ENCODE results near the gene HHATL. TPM values are rescaled to one million over a fixed set of nuclear protein-coding genes. Genes with fewer than 3 reads are reported as not detected.

HHATL gene
- total RNA-seq, 1 experiment from 2014 or later: not detected

DNA sequence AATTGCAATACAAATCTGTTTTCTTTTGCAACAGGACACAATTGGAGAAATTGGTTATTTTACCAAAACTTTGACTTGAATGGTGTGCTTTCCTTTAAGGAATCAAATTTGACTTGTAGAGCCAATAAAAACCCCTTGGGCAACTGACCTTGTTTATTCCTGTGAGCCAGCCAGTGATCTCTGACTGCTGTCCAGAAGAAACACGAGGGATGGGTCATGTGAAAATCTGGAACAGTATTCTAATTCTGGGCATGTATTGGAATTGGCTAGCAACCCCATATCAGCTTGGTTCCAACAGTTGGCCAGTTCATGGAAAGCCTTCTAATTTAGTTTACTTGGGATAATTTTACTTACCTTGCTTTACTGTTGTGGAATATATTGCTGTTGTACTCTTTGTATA, 19.1 kb upstream of the HHATL start:
- H3K4me1 ChIP-seq: no peaks in the 10 kb centered on the region
- no peaks in the 10 kb centered on the region for H3K27me3 ChIP-seq (replicated peaks; ENCODE audit: control insufficient read depth, insufficient read depth, low read length)
- no peak for DNase-seq
- H3K9me3 Mint-ChIP-seq (ENCODE audit: unreplicated experiment): no peaks in the 10 kb centered on the region
- no peaks in the 10 kb centered on the region for H3K36me3 ChIP-seq (ENCODE audit: control insufficient read depth, insufficient read depth, low read length)
- H3K27ac Mint-ChIP-seq (ENCODE audit: unreplicated experiment): no peak overlapping the region
- ChIA-PET CTCF (no interaction called here), POLR2A (no interaction called here)
- intact Hi-C loops (cut with micrococcal nuclease; ENCODE audit: unreplicated experiment): no loop called here
- H3K27me3 Mint-ChIP-seq (ENCODE audit: insufficient read depth, unreplicated experiment): peaks cover 4% of the 10 kb centered on the region
- BruUV-seq (replicated peaks): no TSS peak
- TF ChIP-seq, protein P1, sequence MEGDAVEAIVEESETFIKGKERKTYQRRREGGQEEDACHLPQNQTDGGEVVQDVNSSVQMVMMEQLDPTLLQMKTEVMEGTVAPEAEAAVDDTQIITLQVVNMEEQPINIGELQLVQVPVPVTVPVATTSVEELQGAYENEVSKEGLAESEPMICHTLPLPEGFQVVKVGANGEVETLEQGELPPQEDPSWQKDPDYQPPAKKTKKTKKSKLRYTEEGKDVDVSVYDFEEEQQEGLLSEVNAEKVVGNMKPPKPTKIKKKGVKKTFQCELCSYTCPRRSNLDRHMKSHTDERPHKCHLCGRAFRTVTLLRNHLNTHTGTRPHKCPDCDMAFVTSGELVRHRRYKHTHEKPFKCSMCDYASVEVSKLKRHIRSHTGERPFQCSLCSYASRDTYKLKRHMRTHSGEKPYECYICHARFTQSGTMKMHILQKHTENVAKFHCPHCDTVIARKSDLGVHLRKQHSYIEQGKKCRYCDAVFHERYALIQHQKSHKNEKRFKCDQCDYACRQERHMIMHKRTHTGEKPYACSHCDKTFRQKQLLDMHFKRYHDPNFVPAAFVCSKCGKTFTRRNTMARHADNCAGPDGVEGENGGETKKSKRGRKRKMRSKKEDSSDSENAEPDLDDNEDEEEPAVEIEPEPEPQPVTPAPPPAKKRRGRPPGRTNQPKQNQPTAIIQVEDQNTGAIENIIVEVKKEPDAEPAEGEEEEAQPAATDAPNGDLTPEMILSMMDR (IDR thresholded peaks at IDR 0.05; ENCODE audit: insufficient read depth in 1 of 2, low read depth in 1 of 2, low read length in 1 of 2, severe bottlenecking in 1 of 2, unreplicated experiment in 1 of 2): no peak
- H3K36me3 Mint-ChIP-seq (ENCODE audit: insufficient read depth, unreplicated experiment): no peaks in the 10 kb centered on the region
- no peak overlapping the region for H3K4me3 Mint-ChIP-seq (ENCODE audit: unreplicated experiment)
- no peak overlapping the region for H3K4me3 ChIP-seq (ENCODE audit: low read depth, low read length)
- no peaks in the 10 kb centered on the region for H3K9me3 ChIP-seq
- H3K4me1 Mint-ChIP-seq (ENCODE audit: low read depth, unreplicated experiment): no peaks in the 10 kb centered on the region

- no peaks in the 10 kb centered on the region for H3K4me1 Mint-ChIP-seq (ENCODE audit: low read depth, unreplicated experiment)
- BruUV-seq (replicated peaks): no TSS peak
- H3K9me3 Mint-ChIP-seq (ENCODE audit: unreplicated experiment): no peaks in the 10 kb centered on the region
- Histone ChIP-seq H3K36me3 (ENCODE audit: control insufficient read depth, insufficient read depth, low read length) (no peaks in the 10 kb centered on the region), H3K4me3 (ENCODE audit: low read depth, low read length) (no peak overlapping the region), H3K9me3 (no peaks in the 10 kb centered on the region), H3K27me3 (replicated peaks; ENCODE audit: control insufficient read depth, insufficient read depth, low read length) (no peaks in the 10 kb centered on the region), H3K4me1 (no peaks in the 10 kb centered on the region)
- H3K4me3 Mint-ChIP-seq (ENCODE audit: unreplicated experiment): no peak overlapping the region
- ChIA-PET CTCF (no interaction called here), POLR2A (no interaction called here)
- peaks cover 4% of the 10 kb centered on the region for H3K27me3 Mint-ChIP-seq (ENCODE audit: insufficient read depth, unreplicated experiment)
- H3K36me3 Mint-ChIP-seq (ENCODE audit: insufficient read depth, unreplicated experiment): no peaks in the 10 kb centered on the region
- TF ChIP-seq, protein P1 (IDR thresholded peaks at IDR 0.05; ENCODE audit: insufficient read depth in 1 of 2, low read depth in 1 of 2, low read length in 1 of 2, severe bottlenecking in 1 of 2, unreplicated experiment in 1 of 2): no peak
- no peak overlapping the region for H3K27ac Mint-ChIP-seq (ENCODE audit: unreplicated experiment)
- intact Hi-C loops (cut with micrococcal nuclease; ENCODE audit: unreplicated experiment): no loop called here
- DNase-seq: no peak
Observed at GRCh38 chr3:42720126-42720525, 17.5 kb upstream of the HHATL start.

DNA sequence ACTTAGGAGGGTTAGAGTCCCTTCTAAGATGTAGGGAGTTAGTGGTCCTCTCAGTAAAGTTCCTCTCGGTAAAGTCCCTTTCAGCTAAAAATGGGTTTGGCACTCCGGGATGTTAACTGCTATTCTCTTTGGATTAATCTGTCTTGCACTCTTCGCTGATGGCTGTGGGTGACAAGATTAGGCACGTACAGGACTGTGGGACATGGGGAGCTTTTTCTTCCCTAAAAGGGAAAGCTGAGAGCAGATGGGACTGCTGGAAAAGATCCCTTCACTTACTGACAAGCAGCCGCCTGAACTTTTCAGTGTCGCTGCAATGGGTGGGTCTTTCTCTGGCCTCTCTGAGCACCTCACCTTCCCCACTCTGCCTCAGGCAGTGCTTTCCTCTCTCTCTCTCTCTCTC, 16.4 kb upstream of the HHATL start:
- CTCF ChIA-PET: no interaction called here
- intact Hi-C loops (cut with micrococcal nuclease; ENCODE audit: unreplicated experiment): no loop called here

More for the DNA sequence above, 16.4 kb upstream of the HHATL start:
- Mint-ChIP-seq H3K36me3 (ENCODE audit: insufficient read depth, unreplicated experiment) (no peaks in the 10 kb centered on the region), H3K4me1 (ENCODE audit: low read depth, unreplicated experiment) (no peaks in the 10 kb centered on the region), H3K9me3 (ENCODE audit: unreplicated experiment) (no peaks in the 10 kb centered on the region), H3K4me3 (ENCODE audit: unreplicated experiment) (no peak overlapping the region), H3K27ac (ENCODE audit: unreplicated experiment) (no peak overlapping the region), H3K27me3 (ENCODE audit: insufficient read depth, unreplicated experiment) (peaks cover 4% of the 10 kb centered on the region)
- no TSS peak for BruUV-seq (replicated peaks)
- no peak for DNase-seq
- no peak overlapping the region for H3K4me3 ChIP-seq (ENCODE audit: low read depth, low read length)
- POLR2A ChIA-PET: no interaction called here
- H3K36me3 ChIP-seq (ENCODE audit: control insufficient read depth, insufficient read depth, low read length): no peaks in the 10 kb centered on the region
- H3K4me1 ChIP-seq: no peaks in the 10 kb centered on the region
- H3K27me3 ChIP-seq (replicated peaks; ENCODE audit: control insufficient read depth, insufficient read depth, low read length): no peaks in the 10 kb centered on the region
- no peaks in the 10 kb centered on the region for H3K9me3 ChIP-seq
- TF ChIP-seq, protein P1 (IDR thresholded peaks at IDR 0.05; ENCODE audit: insufficient read depth in 1 of 2, low read depth in 1 of 2, low read length in 1 of 2, severe bottlenecking in 1 of 2, unreplicated experiment in 1 of 2): no peak

Measured in Caco-2 (cell line).